ENCODE measurements around the gene DHRS2. TPM values are rescaled to one million over a fixed set of nuclear protein-coding genes. Genes with fewer than 3 reads are reported as not detected.

The DHRS2 gene
- total RNA-seq, 1 donor from 2014 or later: not detected

DNA sequence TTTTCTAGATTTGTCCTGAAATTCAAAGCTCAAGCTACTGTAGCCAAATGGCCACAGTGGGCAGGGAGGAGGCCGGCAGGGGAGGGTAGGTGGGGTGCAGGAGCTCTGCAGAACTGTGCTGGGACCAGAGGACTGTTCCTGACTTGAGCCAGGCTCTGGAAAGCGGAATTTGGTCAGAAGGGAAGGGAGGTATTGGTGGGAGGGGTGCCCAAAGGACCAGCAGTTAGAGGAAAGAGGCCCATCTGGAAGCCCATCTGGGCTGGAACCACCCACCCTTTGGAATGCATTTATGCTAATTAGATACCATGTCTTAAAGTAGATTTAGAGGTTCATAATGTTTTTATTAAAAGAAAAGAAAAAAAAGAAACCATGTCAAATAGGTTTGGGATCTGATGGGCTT, 33.1 kb upstream of the DHRS2 start:
- Mint-ChIP-seq H3K4me3 (ENCODE audit: unreplicated experiment) (no peak overlapping the region), H3K4me1 (ENCODE audit: unreplicated experiment) (no peaks in the 10 kb centered on the region), H3K27me3 (ENCODE audit: unreplicated experiment) (peaks cover 1% of the 10 kb centered on the region), H3K9me3 (ENCODE audit: unreplicated experiment) (no peaks in the 10 kb centered on the region), H3K36me3 (ENCODE audit: low read depth, unreplicated experiment) (no peaks in the 10 kb centered on the region), H3K27ac (ENCODE audit: unreplicated experiment) (no peak overlapping the region)
- DNase-seq (ENCODE audit: low spot score): no peak
- no peak for TF ChIP-seq CTCF (IDR thresholded peaks at IDR 0.05; ENCODE audit: unreplicated experiment)

GRCh38 chr14:23604148-23604547, 32.0 kb upstream of the DHRS2 start:
- Mint-ChIP-seq H3K9me3 (ENCODE audit: unreplicated experiment) (peaks cover 2% of the 10 kb centered on the region), H3K27me3 (ENCODE audit: unreplicated experiment) (peaks cover 1% of the 10 kb centered on the region), H3K4me1 (ENCODE audit: unreplicated experiment) (no peaks in the 10 kb centered on the region), H3K27ac (ENCODE audit: unreplicated experiment) (no peak overlapping the region), H3K36me3 (ENCODE audit: low read depth, unreplicated experiment) (peaks cover 1% of the 10 kb centered on the region), H3K4me3 (ENCODE audit: unreplicated experiment) (no peak overlapping the region)
- no peak for DNase-seq (ENCODE audit: low spot score)
- TF ChIP-seq CTCF (IDR thresholded peaks at IDR 0.05; ENCODE audit: unreplicated experiment): no peak

GRCh38 chr14:23604675-23605170, 31.4 kb upstream of the DHRS2 start:
- no peaks in the 10 kb centered on the region for H3K4me1 Mint-ChIP-seq (ENCODE audit: unreplicated experiment)
- peaks cover 1% of the 10 kb centered on the region for H3K27me3 Mint-ChIP-seq (ENCODE audit: unreplicated experiment)
- TF ChIP-seq CTCF (IDR thresholded peaks at IDR 0.05; ENCODE audit: unreplicated experiment): no peak
- H3K4me3 Mint-ChIP-seq (ENCODE audit: unreplicated experiment): no peak overlapping the region
- peaks cover 3% of the 10 kb centered on the region for H3K9me3 Mint-ChIP-seq (ENCODE audit: unreplicated experiment)
- DNase-seq (ENCODE audit: low spot score): no peak
- H3K27ac Mint-ChIP-seq (ENCODE audit: unreplicated experiment): no peak overlapping the region
- peaks cover 4% of the 10 kb centered on the region for H3K36me3 Mint-ChIP-seq (ENCODE audit: low read depth, unreplicated experiment)

GRCh38 chr14:23605931-23606585, 30.1 kb upstream of the DHRS2 start:
- peaks cover 3% of the 10 kb centered on the region for H3K9me3 Mint-ChIP-seq (ENCODE audit: unreplicated experiment)
- no peak for TF ChIP-seq CTCF (IDR thresholded peaks at IDR 0.05; ENCODE audit: unreplicated experiment)
- DNase-seq (ENCODE audit: low spot score): no peak
- no peak overlapping the region for H3K27ac Mint-ChIP-seq (ENCODE audit: unreplicated experiment)
- peaks cover 2% of the 10 kb centered on the region for H3K4me1 Mint-ChIP-seq (ENCODE audit: unreplicated experiment)
- H3K27me3 Mint-ChIP-seq (ENCODE audit: unreplicated experiment): peaks cover 3% of the 10 kb centered on the region
- H3K36me3 Mint-ChIP-seq (ENCODE audit: low read depth, unreplicated experiment): peaks cover 4% of the 10 kb centered on the region
- H3K4me3 Mint-ChIP-seq (ENCODE audit: unreplicated experiment): no peak overlapping the region

DNA sequence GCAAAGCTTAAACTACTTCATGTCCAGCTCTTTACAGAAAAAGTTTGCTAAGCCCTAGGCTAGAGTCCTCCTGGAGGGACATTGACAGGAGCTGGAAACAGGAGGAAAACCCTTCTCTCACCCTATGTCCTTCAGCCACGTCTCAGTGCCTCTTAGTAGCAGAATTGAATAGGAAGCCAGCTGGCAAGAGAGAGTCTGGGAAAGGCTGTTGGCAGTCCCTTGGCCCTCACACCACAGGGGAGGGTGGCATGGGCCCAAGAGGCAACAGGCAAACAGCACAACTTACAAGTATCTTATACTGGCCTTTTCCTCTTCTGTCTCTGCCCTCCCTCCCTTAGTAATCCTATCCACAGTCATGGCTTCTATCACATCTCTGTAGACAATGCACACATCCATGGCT, 27.7 kb upstream of the DHRS2 start:
- Mint-ChIP-seq H3K4me3 (ENCODE audit: unreplicated experiment) (no peak overlapping the region), H3K27ac (ENCODE audit: unreplicated experiment) (no peak overlapping the region), H3K4me1 (ENCODE audit: unreplicated experiment) (peaks cover 2% of the 10 kb centered on the region), H3K27me3 (ENCODE audit: unreplicated experiment) (peaks cover 4% of the 10 kb centered on the region), H3K36me3 (ENCODE audit: low read depth, unreplicated experiment) (peaks cover 4% of the 10 kb centered on the region), H3K9me3 (ENCODE audit: unreplicated experiment) (peaks cover 3% of the 10 kb centered on the region)
- TF ChIP-seq CTCF (IDR thresholded peaks at IDR 0.05; ENCODE audit: unreplicated experiment): no peak
- no peak for DNase-seq (ENCODE audit: low spot score)

Measured in endothelial cell (in vitro differentiated cells).